A549 (cell line): ENCODE measurements around the gene SNAPIN. TPM values are rescaled to one million over a fixed set of nuclear protein-coding genes. Genes with fewer than 3 reads are reported as not detected.

Source experiments
- ATAC-seq, 2 experiments: fragments of 200-7000 bp in 1 of 2; fragments of >200 bp in 1 of 2; cut with Nextera tagmentation in 1 of 2; cut with Tn5 transposase in 1 of 2; 3 replicates each; pipeline versions ENCODE4 v1.8.0 to v1.9.1; 2018 to 2020; ENCODE audit warnings: mild to moderate bottlenecking in 1 of 2, moderate library complexity in 1 of 2
- CTCF ChIA-PET: fragments of 300-600 bp; sonication (Branson Sonifier 250); formaldehyde crosslinking; extraction: SDS; loops from one replicate; lab custom pipeline; 2021; ENCODE audit warnings: antibody characterized with exemption, inconsistent platforms; lab: Yijun Ruan, JAX
- POLR2A ChIA-PET: fragments of 350-600 bp; formaldehyde crosslinking; extraction: SDS; loops from one replicate; lab custom pipeline; 2021; ENCODE audit warnings: antibody characterized with exemption, inconsistent platforms; lab: Yijun Ruan, JAX
- DNase-seq, 2 experiments: peaks; one replicate each; pipeline versions ENCODE4 v3.0.0 to v3.0.0-alpha.2; 2011 to 2016; ENCODE audit warnings: low read depth in 1 of 2, low spot score in 1 of 2
- FAIRE-seq: peaks from 2 replicates; lab custom pipeline; 2011; peaks lifted over from hg19 to GRCh38; lab: Jason Lieb, UNC
- H3K27ac ChIP-seq, 2 experiments: fragments of >200 bp; sonication (Bioruptor Twin); formaldehyde crosslinking; 3 replicates each; pipeline ENCODE4 v1.5.1; 2016 to 2017
- H3K4me1 ChIP-seq: fragments of >200 bp; sonication (Bioruptor Twin); formaldehyde crosslinking; 3 replicates; pipeline ENCODE4 v1.6.1; 2016
- H3K4me2 ChIP-seq: fragments of >200 bp; sonication (Bioruptor Twin); formaldehyde crosslinking; 3 replicates; pipeline ENCODE4 v1.6.1; 2016
- H3K4me3 ChIP-seq: fragments of >200 bp; sonication (Bioruptor Twin); formaldehyde crosslinking; 3 replicates; pipeline ENCODE4 v1.5.1; 2016
- H3K9me3 ChIP-seq: fragments of >200 bp; sonication (Bioruptor Twin); formaldehyde crosslinking; 3 replicates; pipeline ENCODE4 v1.6.1; 2016
- BHLHE40 ChIP-seq: IDR thresholded peaks from 2 replicates; pipeline ENCODE4 v1.6.1; 2012; ENCODE audit warnings: low read depth, low read length, inconsistent platforms
- CEBPB ChIP-seq, 2 experiments: fragments of >200 bp in 1 of 2; sonication (Bioruptor Twin) in 1 of 2; formaldehyde crosslinking in 1 of 2; IDR thresholded peaks; 2 replicates each; pipeline ENCODE4 v1.6.1; 2012 to 2016
- CHD2 ChIP-seq: fragments of 150-350 bp; IDR thresholded peaks from 2 replicates; pipeline ENCODE4 v1.6.1; 2014; ENCODE audit warnings: low read length; ENCODE audit not compliant: partially characterized antibody
- ESRRA ChIP-seq: fragments of 150-350 bp; IDR thresholded peaks from 2 replicates; pipeline ENCODE4 v1.6.1; 2014; ENCODE audit warnings: mild to moderate bottlenecking, low read length, borderline replicate concordance
- FOSL2 ChIP-seq, 2 experiments: fragments of 450-650 bp in 1 of 2; fragments of >200 bp in 1 of 2; sonication (Bioruptor Twin) in 1 of 2; formaldehyde crosslinking; IDR thresholded peaks; 2 replicates each; pipeline versions ENCODE4 v1.5.0 to v1.6.1; 2016 to 2020; ENCODE audit warnings: mild to moderate bottlenecking in 1 of 2, moderate library complexity in 1 of 2
- FOXS1 ChIP-seq: fragments of 250-450 bp; sonication (Bioruptor Pico); IDR thresholded peaks from 2 replicates; pipeline ENCODE4 v1.5.0; 2020; ENCODE audit warnings: mild to moderate bottlenecking, moderate library complexity
- GATA3 ChIP-seq: IDR thresholded peaks from 2 replicates; pipeline ENCODE4 v1.6.1; 2012; ENCODE audit warnings: borderline replicate concordance
- HOXA7 ChIP-seq: fragments of 250-450 bp; sonication (Bioruptor Pico); IDR thresholded peaks from 2 replicates; pipeline ENCODE4 v1.5.0; 2020; ENCODE audit warnings: mild to moderate bottlenecking, moderate library complexity
- JUN ChIP-seq, 2 experiments: fragments of >200 bp; sonication (Bioruptor Twin); formaldehyde crosslinking; IDR thresholded peaks; 2 replicates in 1 of 2; 3 replicates in 1 of 2; pipeline ENCODE4 v1.6.1; 2016 to 2017
- JUNB ChIP-seq: fragments of >200 bp; sonication (Bioruptor Twin); formaldehyde crosslinking; IDR thresholded peaks from 2 replicates; pipeline ENCODE4 v1.6.1; 2016
- KDM1A ChIP-seq: fragments of 200-600 bp; sonication (generic); IDR thresholded peaks from 2 replicates; pipeline ENCODE4 v1.6.1; 2016; ENCODE audit warnings: low read depth, mild to moderate bottlenecking
- KDM5A ChIP-seq: fragments of 200-600 bp; sonication (generic); IDR thresholded peaks from 2 replicates; pipeline ENCODE4 v1.6.1; 2016; ENCODE audit warnings: antibody characterized with exemption, mild to moderate bottlenecking
- MYC ChIP-seq: IDR thresholded peaks from 2 replicates; pipeline ENCODE4 v1.6.1; 2012; ENCODE audit warnings: mild to moderate bottlenecking, inconsistent platforms, low read length, improper control_type of control experiment, borderline replicate concordance
- POLR2A ChIP-seq: IDR thresholded peaks from 2 replicates; pipeline ENCODE4 v1.6.1; 2012; ENCODE audit warnings: mild to moderate bottlenecking, low read length
- POLR2AphosphoS2 ChIP-seq: conservative IDR thresholded peaks from 2 replicates; pipeline ENCODE4 v1.6.1; 2012; ENCODE audit warnings: low read length, improper control_type of control experiment, inconsistent platforms
- RCOR1 ChIP-seq: fragments of 150-350 bp; IDR thresholded peaks from 2 replicates; pipeline ENCODE4 v1.6.1; 2014; ENCODE audit warnings: antibody characterized with exemption, low read length, low read depth
- SMC3 ChIP-seq: fragments of >200 bp; sonication (Bioruptor Twin); formaldehyde crosslinking; IDR thresholded peaks from 3 replicates; pipeline ENCODE4 v1.6.1; 2018; ENCODE audit warnings: inconsistent platforms
- ZC3H11A ChIP-seq: fragments of 450-650 bp; IDR thresholded peaks from 2 replicates; pipeline ENCODE4 v1.6.1; 2014; ENCODE audit warnings: antibody characterized with exemption, mild to moderate bottlenecking
- ZNF302 ChIP-seq: fragments of 250-450 bp; sonication (Bioruptor Pico); IDR thresholded peaks from 2 replicates; pipeline ENCODE4 v1.9.0; 2021; ENCODE audit warnings: inconsistent platforms, mild to moderate bottlenecking, moderate library complexity
- WGBS: methylation state at CpG from one replicate; pipeline ENCODE4 v1.1.6; 2017; ENCODE audit errors: missing lambda C conversion rate; 5-methylcytosine and 5-hydroxymethylcytosine counted together
- polyA plus RNA-seq, 4 experiments: library from polyadenylated mRNA; depleted of rRNA in 3 of 4; stranded (reverse); fragments of >200 nt; fragmentation: RNase III in 1 of 4; extraction: RNeasy Plus Mini Kit Qiagen cat#74134 plus additional on column Dnase treatment in 1 of 4; gene quantifications; 2 replicates in 3 of 4; 3 replicates in 1 of 4; pipeline ENCODE4 v1.2.3, GENCODE V29; 2011 to 2017
- TF ChIP-seq, protein P1 (sequence below): IDR thresholded peaks from 2 replicates; pipeline ENCODE4 v1.6.1; 2012
- TF ChIP-seq, protein P2 (sequence below): fragments of 450-650 bp; IDR thresholded peaks from 2 replicates; pipeline ENCODE4 v1.6.1; 2014; ENCODE audit warnings: antibody characterized with exemption
- TF ChIP-seq, protein P3 (sequence below): fragments of >200 bp; sonication (Bioruptor Twin); formaldehyde crosslinking; IDR thresholded peaks from 3 replicates; pipeline ENCODE4 v1.6.1; 2016
- TF ChIP-seq, protein P4 (sequence below): IDR thresholded peaks from 2 replicates; pipeline ENCODE4 v1.6.1; 2012

Gene SNAPIN
- polyA plus RNA-seq, 2 of the 4 experiments (the other 2 are of a cell fraction): 52.6 to 71.4 TPM

DNA sequence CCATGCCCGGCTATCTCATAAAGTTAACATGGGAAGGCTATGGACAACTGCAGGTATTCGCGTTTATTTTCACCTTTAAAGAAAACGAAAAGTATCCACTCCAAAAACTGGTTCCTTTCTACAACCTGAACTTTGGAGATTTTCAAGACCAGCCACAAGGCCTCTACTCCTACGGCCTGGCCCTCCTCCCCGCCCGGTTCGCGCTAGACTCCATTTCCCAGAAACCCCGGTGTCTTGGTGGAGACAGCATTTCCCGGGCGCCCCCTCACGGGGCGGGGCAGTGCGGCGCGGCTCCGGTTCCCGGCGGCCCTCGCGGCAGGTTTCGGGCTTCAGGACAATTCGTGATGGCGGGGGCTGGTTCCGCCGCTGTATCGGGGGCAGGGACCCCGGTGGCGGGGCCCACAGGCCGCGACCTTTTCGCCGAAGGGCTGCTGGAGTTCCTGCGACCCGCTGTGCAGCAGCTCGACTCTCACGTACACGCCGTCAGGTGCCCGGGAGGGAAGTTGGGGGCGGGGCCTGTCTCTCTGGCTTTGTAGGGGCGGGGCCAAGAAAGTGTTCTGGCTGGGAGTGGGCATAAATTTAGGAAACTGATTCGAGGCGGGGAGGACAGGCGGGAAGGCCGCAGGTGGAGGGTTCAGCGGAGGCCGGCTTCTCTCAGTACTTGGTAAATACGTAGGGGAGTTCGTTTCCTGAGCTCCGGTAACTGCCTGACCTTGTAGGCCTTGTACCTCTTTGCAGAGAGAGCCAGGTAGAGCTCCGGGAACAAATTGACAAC, at the start of gene SNAPIN (continued):
- TF ChIP-seq ZNF302 (CRISPR knock-in tag) (no peak), ZC3H11A (no peak), KDM1A (no peak), ESRRA (no peak), BHLHE40 (no peak)
- TF ChIP-seq, all 56 proteins: peak for 9

DNA sequence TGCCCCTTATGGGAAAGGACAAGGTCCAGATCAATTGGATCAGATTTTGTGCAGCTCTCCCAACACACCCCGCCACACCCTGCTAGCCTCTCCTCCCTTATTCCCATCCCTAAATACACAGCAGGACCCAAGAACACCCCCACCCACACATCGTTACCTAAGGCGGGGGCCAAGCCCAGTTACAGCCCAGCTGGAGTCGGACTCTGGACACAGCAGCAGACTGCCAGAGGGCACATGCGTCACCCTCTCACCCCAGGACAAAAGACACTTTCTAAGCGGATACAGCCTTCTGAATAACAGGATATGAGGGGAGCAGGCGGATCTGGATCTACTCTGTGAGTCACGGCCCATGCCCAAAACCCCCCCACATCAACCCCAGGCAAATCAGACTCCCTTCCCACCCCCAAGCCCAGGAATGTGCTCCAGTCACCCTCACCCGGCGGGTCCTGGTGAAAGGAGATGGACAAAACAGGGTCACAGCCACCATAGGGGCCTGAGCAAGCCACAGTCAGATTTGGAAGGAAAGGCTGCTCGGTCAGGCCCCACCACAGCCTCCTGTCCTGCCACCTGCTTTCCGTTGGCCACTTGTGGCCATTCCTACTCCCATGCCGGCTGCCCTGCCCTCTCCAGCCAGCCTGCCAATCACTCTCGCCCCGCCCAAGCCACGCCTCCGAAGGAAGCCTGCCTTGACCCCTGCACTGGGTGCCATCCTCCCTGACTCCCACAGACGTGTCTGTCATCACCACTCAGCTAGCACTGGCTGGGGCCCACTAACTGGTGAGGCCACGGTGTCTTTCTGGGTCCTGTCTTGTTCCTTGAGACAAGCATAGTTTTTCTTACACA, 49.5 kb upstream of the SNAPIN start:
- peak overlapping the region; percentile 96 for H3K4me2 ChIP-seq
- H3K4me1 ChIP-seq: peaks cover 44% of the 10 kb centered on the region
- peak overlapping the region; percentile 45 for H3K4me3 ChIP-seq
- DNase-seq (peak; percentile 88 to 98), FAIRE-seq (no peak), ATAC-seq (peak; percentile 73 to 82)
- no peaks in the 10 kb centered on the region for H3K9me3 ChIP-seq
- TF ChIP-seq HOXA7 (CRISPR knock-in tag): no peak
- peak; percentile 57 to 69 for TF ChIP-seq JUN (IDR thresholded peaks at IDR 0.05)
- no peak for TF ChIP-seq RCOR1
- no peak for TF ChIP-seq POLR2AphosphoS2
- TF ChIP-seq, protein P1, sequence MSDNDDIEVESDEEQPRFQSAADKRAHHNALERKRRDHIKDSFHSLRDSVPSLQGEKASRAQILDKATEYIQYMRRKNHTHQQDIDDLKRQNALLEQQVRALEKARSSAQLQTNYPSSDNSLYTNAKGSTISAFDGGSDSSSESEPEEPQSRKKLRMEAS: peak; percentile 21
- no peak for TF ChIP-seq KDM5A
- TF ChIP-seq MYC: peak; percentile 56; the same call in 1 of the 2 replicates
- TF ChIP-seq CEBPB (IDR thresholded peaks at IDR 0.05): no peak
- 0 out of 2 replicates have a peak, but pooled peaks have one; percentile 13 for TF ChIP-seq GATA3
- TF ChIP-seq JUNB: 0 out of 2 replicates have a peak, but pooled peaks have one; percentile 34
- TF ChIP-seq KDM1A: no peak
- TF ChIP-seq SMC3: peak; percentile 2; the same call in 1 of the 3 replicates
- TF ChIP-seq FOSL2 (IDR thresholded peaks at IDR 0.05): peak; percentile 59
- peak; percentile 78 for TF ChIP-seq FOSL2 (CRISPR knock-in tag; IDR thresholded peaks at IDR 0.05)
- TF ChIP-seq, protein P2, sequence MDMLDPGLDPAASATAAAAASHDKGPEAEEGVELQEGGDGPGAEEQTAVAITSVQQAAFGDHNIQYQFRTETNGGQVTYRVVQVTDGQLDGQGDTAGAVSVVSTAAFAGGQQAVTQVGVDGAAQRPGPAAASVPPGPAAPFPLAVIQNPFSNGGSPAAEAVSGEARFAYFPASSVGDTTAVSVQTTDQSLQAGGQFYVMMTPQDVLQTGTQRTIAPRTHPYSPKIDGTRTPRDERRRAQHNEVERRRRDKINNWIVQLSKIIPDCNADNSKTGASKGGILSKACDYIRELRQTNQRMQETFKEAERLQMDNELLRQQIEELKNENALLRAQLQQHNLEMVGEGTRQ: no peak
- TF ChIP-seq, protein P3, sequence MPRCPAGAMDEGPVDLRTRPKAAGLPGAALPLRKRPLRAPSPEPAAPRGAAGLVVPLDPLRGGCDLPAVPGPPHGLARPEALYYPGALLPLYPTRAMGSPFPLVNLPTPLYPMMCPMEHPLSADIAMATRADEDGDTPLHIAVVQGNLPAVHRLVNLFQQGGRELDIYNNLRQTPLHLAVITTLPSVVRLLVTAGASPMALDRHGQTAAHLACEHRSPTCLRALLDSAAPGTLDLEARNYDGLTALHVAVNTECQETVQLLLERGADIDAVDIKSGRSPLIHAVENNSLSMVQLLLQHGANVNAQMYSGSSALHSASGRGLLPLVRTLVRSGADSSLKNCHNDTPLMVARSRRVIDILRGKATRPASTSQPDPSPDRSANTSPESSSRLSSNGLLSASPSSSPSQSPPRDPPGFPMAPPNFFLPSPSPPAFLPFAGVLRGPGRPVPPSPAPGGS: peak; percentile 33; the same call in 2 of the 3 replicates
- TF ChIP-seq POLR2A: peak; percentile 46; the same call in 1 of the 2 replicates
- TF ChIP-seq CHD2: no peak
- no peak for TF ChIP-seq FOXS1 (CRISPR knock-in tag)
- TF ChIP-seq, protein P4, sequence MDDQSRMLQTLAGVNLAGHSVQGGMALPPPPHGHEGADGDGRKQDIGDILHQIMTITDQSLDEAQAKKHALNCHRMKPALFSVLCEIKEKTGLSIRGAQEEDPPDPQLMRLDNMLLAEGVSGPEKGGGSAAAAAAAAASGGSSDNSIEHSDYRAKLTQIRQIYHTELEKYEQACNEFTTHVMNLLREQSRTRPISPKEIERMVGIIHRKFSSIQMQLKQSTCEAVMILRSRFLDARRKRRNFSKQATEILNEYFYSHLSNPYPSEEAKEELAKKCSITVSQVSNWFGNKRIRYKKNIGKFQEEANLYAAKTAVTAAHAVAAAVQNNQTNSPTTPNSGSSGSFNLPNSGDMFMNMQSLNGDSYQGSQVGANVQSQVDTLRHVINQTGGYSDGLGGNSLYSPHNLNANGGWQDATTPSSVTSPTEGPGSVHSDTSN: peak; percentile 94
- WGBS: 5% methylated on average over 16 of the region's 19 CpGs
- peak overlapping the region; percentile 91 to 96 for H3K27ac ChIP-seq
- ChIA-PET CTCF (interaction anchor here (1.3 to 7.9 kb wide), 5 partner anchors 18 to 98 kb away, joined by 3 to 57 read pairs (median 7); partner anchors contain the start of genes S100A1 and S100A13), POLR2A (interaction anchor here (0.6 to 4.7 kb wide), 5 partner anchors 18 to 67 kb away, joined by 3 to 39 read pairs (median 6); partner anchors contain the start of genes CHTOP and S100A13)
